Measurements from ENCODE around the gene CDCP1. TPM values are rescaled to one million over a fixed set of nuclear protein-coding genes. Genes with fewer than 3 reads are reported as not detected.

Gene CDCP1
- total and polyA plus RNA-seq, 7 donors = 0.01 to 1.4 (median 0.27) TPM

DNA sequence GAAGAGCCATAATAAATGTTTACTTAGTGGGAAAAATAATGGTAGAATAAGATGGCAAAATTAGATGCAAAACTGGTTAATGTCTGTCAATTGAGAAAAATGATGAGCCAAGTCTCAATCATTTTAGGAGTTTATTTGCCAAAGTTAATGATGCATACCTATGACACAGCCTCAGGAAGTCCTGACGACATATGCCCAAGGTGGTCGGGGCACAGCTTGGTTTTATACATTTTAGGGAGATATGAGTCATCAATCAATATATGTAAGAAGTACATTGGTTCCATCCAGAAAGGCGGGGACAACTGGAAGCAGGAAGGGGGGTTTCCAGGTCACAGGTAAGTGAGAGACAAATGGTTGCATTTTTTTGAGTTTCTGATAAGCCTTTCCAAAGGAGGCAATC lies 88.6 kb downstream of the CDCP1 start:
- DNase-seq (no peak), ATAC-seq (no peak)
- intact Hi-C loops (cut with DNase I) = loop anchor here in 1 of 2 donors (5.0 kb wide), 1 partner anchor 60 kb away; no protein-coding TSS in a partner anchor
- no peak overlapping the region for H3K4me3 ChIP-seq
- H3K4me1 ChIP-seq = peaks cover 36% of the 10 kb centered on the region
- no peaks in the 10 kb centered on the region for H3K9me3 ChIP-seq
- WGBS, 3 donors = 91 to 94% (median 92%) methylated on average over 3 of the region's 3 CpGs
- H3K27ac ChIP-seq = peak overlapping the region; percentile 77
- TF ChIP-seq, protein P1, sequence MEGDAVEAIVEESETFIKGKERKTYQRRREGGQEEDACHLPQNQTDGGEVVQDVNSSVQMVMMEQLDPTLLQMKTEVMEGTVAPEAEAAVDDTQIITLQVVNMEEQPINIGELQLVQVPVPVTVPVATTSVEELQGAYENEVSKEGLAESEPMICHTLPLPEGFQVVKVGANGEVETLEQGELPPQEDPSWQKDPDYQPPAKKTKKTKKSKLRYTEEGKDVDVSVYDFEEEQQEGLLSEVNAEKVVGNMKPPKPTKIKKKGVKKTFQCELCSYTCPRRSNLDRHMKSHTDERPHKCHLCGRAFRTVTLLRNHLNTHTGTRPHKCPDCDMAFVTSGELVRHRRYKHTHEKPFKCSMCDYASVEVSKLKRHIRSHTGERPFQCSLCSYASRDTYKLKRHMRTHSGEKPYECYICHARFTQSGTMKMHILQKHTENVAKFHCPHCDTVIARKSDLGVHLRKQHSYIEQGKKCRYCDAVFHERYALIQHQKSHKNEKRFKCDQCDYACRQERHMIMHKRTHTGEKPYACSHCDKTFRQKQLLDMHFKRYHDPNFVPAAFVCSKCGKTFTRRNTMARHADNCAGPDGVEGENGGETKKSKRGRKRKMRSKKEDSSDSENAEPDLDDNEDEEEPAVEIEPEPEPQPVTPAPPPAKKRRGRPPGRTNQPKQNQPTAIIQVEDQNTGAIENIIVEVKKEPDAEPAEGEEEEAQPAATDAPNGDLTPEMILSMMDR (IDR thresholded peaks at IDR 0.05) = no peak
- no peaks in the 10 kb centered on the region for H3K27me3 ChIP-seq (ENCODE audit: insufficient read depth in 3 of 3, low read length in 2 of 3)
- no peaks in the 10 kb centered on the region for H3K36me3 ChIP-seq (ENCODE audit: insufficient read depth in 1 of 2, low read depth in 1 of 2)

DNA sequence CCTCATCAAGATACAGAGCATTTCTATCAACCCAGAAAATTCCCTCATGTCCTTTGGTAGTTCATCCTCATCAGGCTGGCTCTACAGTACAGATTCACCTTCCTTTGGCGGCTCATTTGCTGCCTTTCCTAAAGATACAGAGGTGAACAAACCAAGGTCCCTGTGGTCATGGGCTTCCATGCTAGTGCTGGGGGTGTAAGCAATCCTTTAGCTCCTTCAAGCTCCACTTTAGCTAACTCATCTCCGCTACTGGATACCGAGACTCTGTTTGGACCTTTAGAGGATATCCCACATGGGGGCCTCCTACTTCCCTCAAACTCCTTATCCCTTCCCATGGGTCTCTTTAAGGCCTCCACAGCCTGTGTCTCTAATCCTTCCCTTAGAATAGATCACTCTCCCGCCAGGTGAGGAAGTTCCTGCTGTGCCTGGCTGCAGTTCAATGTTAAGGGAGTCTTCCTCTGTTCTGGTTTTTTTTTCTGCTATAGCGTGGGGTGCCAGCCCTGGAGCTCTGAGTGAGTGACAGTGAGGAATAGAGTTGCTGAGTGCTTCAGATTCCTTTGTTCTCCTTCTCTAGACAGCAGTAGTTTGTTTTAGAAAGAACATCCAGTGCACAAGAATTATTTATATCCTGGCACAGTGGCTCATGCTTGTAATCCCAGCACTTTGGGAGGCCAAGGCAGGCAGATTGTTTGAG lies 89.4 kb downstream of the CDCP1 start:
- Histone ChIP-seq H3K4me3 (no peak overlapping the region), H3K9me3 (no peaks in the 10 kb centered on the region), H3K4me1 (peaks cover 36% of the 10 kb centered on the region), H3K27me3 (ENCODE audit: insufficient read depth in 3 of 3, low read length in 2 of 3) (no peaks in the 10 kb centered on the region), H3K27ac (peak overlapping the region; percentile 77), H3K36me3 (ENCODE audit: insufficient read depth in 1 of 2, low read depth in 1 of 2) (no peaks in the 10 kb centered on the region)
- intact Hi-C loops (cut with DNase I) = loop anchor here in 1 of 2 donors (5.0 kb wide), 1 partner anchor 61 kb away; no protein-coding TSS in a partner anchor
- no peak for DNase-seq
- peak; percentile 81 to 95 (median 90) for ATAC-seq
- TF ChIP-seq, protein P1 (IDR thresholded peaks at IDR 0.05) = no peak
- WGBS, 3 donors = 32 to 50% (median 41%) methylated on average over 5 of the region's 5 CpGs

DNA sequence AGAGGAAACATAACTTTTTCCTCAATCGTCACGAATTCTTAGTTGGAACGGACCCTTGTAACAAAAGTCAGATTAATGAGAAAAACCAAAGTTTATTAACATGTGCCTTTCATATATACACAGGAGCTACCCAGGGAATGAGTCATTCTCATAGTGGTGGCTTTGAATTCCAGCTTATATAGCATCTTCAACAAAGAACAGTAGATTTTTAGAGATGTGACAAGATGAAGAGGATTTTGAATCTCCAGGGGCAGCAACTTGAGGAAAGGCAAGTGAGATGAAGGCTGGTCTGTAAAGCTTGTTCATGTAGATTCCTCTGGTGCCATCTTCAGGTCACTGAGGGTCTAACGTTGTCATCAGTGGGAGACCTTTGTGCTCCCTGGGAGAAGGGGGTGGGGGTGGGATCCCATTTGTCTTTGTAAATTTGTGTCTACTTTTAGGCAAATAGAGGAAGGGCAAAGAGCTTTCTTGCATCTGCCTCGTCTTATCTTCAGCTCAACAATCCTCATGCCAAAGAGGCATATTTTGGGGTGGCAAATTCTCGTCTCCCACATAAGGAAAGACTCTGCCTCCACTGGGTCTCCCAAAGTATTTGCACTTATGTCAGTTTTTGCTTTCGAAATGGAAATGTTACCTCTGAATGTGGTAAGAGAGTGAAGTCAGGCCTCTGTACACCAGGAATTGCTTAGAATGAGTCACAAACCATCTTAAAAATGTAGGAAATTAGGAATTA lies 90.6 kb downstream of the CDCP1 start:
- H3K36me3 ChIP-seq (ENCODE audit: insufficient read depth in 1 of 2, low read depth in 1 of 2) = no peaks in the 10 kb centered on the region
- no peak for DNase-seq
- peak; percentile 44 to 70 (median 63) for ATAC-seq
- no peaks in the 10 kb centered on the region for H3K9me3 ChIP-seq
- peaks cover 36% of the 10 kb centered on the region for H3K4me1 ChIP-seq
- intact Hi-C loops (cut with DNase I) = loop anchor here in 1 of 2 donors (5.0 kb wide), 1 partner anchor 62 kb away; no protein-coding TSS in a partner anchor
- WGBS, 3 donors = 65 to 73% (median 70%) methylated on average over 7 of the region's 7 CpGs
- H3K4me3 ChIP-seq = no peak overlapping the region
- H3K27ac ChIP-seq = peak overlapping the region; percentile 77
- H3K27me3 ChIP-seq (ENCODE audit: insufficient read depth in 3 of 3, low read length in 2 of 3) = no peaks in the 10 kb centered on the region
- TF ChIP-seq, protein P1 (IDR thresholded peaks at IDR 0.05) = no peak

DNA sequence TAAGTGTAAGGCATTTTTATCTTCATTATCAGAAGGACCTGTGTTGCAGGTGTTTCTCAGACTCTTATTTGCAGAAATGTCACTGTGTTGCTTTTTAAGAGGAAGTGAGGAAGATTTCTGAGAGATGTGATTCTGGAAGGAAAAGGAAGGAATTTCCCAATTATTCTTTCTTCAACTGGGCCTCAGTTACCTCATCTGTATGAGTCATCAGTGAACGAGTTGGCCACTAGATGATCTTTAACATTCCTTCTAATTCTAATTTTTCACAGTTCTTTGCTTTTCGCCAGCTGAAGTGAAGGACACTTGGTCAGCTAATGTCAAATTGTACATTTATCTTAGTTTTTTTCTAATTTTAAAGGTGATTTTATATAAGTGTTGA lies 91.2 kb downstream of the CDCP1 start:
- intact Hi-C loops (cut with DNase I) = loop anchor here in 1 of 2 donors (5.0 kb wide), 1 partner anchor 62 kb away; no protein-coding TSS in a partner anchor
- 48 to 55% (median 51%) methylated on average over 2 of the region's 2 CpGs for WGBS, 3 donors
- peak overlapping the region; percentile 20 for H3K27ac ChIP-seq

More for the DNA sequence above, 91.2 kb downstream of the CDCP1 start:
- TF ChIP-seq, protein P1 (IDR thresholded peaks at IDR 0.05) = no peak
- no peak for DNase-seq
- Histone ChIP-seq H3K9me3 (no peaks in the 10 kb centered on the region), H3K27me3 (ENCODE audit: insufficient read depth in 3 of 3, low read length in 2 of 3) (no peaks in the 10 kb centered on the region), H3K36me3 (ENCODE audit: insufficient read depth in 1 of 2, low read depth in 1 of 2) (no peaks in the 10 kb centered on the region), H3K4me1 (peaks cover 36% of the 10 kb centered on the region), H3K4me3 (no peak overlapping the region)
- no peak for ATAC-seq

All from psoas muscle (tissue), 8 donors.